Measurements from ENCODE around the gene BLOC1S6.

BLOC1S6 gene, protein sequence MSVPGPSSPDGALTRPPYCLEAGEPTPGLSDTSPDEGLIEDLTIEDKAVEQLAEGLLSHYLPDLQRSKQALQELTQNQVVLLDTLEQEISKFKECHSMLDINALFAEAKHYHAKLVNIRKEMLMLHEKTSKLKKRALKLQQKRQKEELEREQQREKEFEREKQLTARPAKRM

DNA sequence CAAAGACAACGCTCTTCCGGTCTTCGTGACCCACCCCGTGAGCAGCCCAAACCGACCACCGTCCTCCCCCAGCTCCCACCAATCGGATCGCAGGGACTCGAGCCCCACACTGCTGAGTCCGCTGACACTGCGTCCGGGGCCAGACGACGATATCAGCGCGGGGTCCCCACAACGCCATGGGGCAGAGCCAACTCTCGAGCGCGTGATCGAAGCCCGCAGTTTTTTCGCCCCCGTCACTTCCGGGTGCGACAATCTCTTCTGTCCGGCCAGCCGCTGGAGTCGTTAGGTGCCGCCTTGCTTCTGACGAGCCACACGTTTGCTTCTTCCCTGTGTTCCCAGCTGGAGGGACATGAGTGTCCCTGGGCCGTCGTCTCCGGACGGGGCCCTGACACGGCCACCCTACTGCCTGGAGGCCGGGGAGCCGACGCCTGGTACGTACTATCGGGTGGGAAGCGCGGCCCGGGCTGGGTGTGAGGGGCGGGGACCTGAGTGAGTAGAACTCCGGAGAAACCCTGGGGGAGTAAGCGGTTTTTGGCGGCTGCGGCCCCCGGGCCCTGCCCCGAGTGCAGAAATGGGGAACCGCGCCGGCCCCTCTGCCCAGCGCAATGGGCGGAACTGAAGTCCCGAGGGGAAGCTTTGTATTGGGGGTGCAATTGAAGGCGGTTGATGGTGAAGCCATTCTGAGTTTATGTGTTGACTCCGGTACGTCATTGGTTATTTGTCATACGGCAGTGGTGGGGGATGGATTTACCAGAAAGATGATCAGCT is at the start of gene BLOC1S6:
BLOC1S6 (plus strand) TSS at position 285 of the 768 bp plus-strand sequence; CDS start at position 350, 65 bp downstream.
- peak; percentile 81 for DNase-seq

DNA sequence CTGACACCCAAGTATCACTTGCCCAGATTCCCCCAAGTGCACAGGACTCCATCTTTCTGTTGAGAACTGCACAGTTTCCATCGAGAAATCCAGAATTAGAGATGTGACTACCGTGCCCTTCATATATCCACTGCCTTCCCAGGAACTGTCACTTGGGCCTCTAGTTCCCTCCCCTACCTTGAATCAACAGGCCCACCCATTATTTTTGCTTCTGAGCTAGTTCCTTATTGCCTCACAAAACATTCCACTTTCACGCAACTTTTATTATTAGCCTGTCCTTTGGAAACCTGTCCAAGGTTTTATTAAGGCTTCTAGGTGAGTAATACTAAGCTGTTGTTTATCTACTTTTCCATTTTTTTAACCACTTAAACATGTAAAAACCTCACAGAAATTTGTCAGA is 47.5 kb upstream of the BLOC1S6 start:
- no peak for DNase-seq

DNA sequence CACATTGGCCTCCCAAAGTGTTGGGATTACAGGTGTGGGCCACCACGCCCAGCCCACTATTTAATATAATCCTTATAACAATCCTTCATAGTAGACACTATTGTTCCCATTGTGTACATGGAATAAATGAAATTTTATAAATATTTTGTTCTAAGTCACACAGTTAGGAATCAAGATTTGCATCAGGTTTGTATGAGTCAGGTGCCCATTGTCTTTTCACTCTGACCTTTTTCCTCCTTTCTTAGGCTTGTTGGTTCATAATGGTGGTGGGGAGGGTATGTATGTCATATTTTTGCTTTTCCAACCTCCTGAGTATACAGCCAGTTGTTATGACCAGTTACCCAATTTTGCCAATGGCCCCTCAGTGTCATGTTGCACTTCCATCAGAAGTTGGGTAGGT is 46.6 kb upstream of the BLOC1S6 start:
- DNase-seq: no peak

DNA sequence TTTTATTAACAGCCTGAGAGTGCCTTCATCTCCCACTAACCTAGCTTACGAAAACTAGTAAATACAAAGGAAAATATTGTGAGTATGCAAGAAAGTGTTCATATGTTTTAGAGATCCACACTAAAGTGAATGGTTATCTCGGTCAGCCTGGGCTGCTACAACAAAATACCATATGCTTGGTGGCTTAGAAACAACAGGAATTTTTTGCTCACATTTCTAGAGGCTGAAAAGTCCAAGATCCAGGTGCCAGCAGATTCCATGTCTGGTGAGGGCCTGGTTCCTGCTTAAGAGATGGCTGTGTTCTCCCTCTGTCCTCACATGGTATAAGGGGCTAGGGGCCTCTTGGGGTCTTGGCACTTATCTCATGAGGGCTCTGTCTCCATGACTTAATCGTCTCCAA is 44.1 kb upstream of the BLOC1S6 start:
- DNase-seq: no peak

DNA sequence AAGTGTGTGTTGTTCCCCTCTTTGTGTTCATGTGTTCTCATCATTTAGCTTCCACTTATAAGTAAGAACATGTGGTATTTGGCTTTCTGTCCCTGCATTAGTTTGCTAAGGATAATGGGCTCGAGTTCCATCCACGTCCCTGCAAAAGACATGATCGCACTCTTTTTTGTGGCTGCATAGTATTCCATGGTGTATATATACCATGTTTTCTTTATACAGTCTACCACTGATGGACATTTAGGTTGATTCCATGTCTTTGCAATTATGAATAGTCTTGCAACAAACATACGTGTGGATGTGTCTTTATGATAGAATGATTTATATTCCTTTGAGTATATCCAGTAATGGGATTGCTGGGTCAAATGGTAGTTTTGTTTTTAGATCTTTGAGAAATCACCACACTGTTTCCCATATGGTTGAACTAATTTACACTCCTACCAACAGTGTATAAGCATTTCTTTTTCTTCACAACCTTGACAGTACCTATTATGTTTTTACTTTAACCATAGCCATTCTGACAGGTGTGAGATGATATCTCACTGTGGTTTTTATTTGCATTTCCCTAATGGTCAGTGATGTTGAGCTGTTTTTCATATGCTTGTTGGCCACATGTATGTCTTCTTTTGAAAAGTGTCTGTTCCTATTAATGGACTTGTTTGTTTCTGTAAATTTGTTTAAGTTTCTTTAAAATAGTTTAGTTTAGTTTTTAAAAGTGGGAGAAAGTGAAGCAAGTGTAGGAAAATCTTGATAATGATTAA is 42.7 kb upstream of the BLOC1S6 start:
- DNase-seq: no peak

DNA sequence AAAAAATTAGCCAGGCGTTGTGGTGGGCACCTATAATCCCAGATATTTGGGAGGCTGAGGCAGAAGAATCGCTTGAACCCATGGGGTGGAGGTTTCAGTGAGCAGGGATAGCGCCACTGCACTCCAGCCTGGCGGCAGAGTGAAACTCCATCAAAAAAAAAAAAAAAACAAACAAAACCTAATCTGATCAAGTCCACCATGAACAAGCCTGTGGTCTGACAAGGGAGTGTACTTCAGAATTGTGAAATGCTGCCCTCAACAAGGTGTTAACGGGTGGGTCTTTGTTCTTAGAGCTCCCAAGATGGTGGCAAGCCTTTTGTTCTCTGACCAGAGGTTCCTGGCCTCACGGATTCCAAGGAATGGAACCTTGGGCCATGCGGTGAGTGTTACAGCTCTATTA is 40.4 kb upstream of the BLOC1S6 start:
- no peak for DNase-seq

DNA sequence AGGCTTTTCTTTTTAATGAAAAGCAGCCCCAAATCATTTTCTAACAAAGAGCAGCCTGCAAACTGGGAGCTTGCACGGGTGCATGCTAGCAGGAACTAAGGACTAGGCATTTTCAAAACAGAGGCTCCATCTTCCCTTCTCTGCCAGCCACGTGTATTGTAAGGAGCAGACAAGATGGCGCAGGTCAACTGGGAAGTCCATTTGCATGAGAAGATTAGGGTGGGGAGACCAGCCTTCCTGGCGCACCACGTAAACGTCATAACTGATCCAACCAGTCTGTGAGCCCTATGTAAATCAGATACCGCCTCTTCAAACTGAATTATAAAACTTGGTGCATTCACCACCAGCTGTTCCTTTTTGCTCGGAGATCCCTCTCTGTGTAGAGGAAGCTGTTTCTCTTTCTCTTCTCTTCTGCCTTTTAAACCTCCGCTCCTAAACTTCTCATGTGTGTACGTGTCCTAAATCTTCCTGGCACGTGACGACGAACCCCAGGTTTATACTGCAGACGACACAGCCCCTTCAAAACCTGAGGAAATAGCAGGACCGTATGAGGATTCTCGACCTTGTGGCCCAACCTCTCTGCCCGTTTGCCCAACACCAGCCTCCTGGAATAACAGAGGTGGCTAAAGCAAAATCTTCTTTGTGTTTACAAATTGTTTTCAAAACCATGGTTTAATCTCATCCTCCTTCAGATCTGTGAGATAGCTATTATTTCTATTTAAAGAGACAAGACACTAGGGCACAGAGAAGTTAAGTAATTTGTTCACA is 38.2 kb upstream of the BLOC1S6 start:
- no peak for DNase-seq

DNA sequence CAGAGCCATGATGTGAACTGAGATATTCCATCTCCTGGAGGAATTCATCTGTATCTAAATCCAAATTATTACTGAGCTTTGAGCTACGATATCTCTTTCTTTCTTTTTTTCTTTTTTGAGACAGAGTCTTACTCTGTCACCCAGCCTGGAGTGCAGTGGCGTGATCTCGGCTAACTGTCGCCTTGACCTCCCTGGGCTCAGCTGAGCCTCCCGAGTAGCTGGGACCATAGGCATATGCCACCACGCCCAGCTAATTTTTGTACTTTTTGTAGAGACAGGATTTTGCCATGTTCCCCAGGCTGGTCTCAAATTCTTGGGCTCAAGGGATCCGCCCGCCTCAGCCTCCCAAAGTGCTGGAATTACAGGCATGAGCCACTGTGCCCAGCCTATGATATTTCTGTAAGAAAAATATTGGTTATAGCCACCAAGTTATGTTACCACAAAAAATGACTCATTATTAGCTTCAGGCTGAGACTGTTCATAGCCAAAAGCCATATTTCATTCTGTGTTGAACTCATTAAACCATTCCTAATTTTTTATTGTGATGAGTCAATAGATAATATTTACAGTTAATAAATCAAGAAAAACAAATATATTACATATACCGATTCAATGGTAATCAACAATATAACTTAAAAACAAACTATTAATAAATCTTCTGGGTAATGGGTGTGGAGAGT is 37.5 kb upstream of the BLOC1S6 start:
- no peak for DNase-seq

DNA sequence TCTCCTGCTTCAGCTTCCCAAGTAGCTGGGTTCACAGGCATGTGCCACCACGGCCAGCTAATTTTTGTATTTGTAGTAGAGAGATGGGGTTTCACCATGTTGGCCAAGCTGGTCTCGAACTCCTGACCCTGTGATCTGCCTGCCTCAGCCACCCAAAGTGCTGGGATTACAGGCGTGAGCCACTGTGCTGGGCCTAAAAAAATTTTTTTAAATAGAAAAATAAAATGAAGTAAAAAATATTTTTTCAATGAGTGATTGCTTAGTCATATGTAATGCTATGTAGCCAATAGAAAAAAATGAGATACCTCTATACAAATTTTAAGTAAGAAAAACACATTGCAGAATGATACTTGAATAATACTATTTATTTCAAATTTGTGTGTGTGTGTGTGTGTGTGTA is 36.7 kb upstream of the BLOC1S6 start:
- DNase-seq: no peak

DNA sequence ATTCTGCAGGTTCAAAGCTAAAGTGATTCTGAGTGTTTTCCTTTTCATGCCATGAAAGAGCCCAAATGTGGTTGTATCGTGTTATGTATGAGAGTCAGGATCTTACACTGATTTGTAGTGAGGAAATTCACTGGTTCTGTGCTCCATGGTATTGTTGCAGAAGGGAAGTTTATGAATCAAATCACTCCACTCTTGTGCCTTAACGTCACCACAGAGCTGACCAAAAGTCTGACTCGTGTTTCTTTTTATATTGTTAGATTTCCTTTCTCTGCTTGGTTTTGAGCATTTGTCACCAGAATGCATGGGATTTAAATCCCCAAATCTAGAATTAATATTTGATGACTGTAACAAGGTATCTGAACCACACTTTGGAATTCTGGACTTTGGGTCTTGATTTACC is 35.5 kb upstream of the BLOC1S6 start:
- no peak for DNase-seq

DNA sequence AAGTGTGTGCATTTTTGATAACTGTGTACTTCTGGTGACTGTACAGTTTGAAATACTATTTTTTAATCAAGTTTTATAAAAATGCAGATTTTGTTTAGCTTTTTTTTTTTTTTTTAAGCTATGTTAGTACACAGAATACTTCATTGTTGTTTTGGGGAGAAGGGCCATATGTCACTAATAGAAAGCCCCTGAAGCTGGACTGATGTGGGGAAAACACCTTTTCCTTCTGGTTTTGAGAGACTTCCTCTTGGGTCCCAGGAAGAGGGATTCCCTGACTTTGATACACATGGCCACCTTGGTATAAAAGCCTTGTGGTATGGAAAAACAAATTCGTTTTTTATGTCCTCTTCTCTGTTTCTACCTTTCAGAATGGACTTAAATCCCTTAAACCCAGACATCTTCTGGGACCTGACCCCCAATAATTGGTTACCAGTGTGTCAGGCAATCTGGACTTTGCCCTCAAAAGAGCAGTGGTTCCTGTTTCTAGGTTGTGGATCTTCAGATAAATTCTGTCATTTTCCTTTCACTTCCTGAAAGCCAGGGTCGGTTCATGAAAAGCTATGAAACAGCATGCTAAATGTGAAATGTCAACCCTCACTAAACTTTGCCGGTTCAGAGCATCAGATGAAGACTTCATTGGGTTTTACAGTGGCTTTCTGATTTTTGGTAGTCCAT is 31.1 kb upstream of the BLOC1S6 start:
- no peak for DNase-seq

DNA sequence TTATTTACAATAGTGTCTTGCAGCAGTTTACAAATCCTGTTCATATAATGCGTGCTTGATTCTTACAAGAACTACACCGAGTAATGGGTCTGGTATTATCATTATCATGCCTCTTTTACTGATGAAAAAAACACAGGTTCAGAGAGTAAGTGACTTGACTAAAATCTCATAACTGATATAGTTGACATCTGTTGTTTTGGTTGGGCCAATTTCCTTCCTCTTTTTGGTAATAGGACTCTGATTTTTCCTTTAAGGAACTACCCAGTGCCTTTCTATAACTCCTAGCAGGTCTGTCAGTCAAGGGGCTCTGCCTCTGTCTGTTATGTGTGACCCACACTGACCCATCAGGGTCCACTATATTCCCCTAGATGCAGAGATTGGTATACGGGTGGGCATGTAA is 14.6 kb upstream of the BLOC1S6 start:
- DNase-seq: no peak

DNA sequence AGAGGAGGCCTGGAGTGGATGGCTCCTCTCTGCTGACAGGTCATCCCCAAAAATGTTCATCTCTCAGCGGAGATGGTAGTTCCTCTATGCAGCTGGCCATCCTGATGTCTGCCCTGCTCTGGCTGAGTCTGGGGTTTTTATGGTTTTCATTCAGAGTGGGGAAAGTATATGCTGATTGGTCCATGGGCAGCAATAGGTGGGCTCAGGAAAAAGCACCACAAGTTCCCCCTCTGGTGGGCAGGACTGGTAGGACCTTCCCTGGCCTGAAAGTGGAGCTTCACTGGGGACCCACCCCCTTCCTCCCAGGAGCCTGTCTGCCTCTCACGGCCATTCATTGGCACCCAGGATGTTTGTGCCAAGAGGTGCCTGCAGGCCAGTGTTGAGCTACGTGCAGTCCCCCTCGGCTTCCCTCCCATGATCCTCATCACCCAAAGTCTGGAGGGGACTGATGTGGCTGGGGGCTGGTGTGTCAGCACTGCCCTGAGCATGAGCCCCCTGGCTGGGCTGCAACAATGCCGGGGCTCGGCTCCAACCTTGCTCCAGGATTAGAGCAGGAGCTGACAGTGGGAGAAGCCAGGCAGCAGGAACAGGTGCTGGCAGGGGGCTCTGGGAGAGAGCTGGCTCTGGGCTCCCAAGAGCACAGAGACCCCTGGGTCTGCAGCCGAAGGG is 13.1 kb upstream of the BLOC1S6 start:
- DNase-seq: no peak

DNA sequence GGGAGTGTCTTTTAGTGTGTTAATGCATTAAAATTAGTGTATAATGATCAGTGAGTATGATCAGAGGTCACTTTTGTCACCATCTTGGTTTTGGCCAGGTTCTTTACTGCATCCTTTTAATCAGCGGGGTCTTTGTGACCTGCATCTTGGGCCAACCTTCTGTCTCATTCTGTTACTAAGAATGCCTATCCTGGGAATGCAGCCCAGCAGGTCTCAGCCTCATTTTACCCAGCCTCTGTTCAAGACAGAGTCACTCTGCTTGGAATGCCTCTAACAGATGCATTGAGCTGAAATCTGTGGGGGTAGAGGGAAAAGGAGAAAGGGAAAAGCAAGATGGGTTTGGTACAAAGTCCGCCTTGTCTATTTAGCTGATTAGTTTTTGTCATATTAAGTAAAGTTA is 5.3 kb upstream of the BLOC1S6 start:
- no peak for DNase-seq

DNA sequence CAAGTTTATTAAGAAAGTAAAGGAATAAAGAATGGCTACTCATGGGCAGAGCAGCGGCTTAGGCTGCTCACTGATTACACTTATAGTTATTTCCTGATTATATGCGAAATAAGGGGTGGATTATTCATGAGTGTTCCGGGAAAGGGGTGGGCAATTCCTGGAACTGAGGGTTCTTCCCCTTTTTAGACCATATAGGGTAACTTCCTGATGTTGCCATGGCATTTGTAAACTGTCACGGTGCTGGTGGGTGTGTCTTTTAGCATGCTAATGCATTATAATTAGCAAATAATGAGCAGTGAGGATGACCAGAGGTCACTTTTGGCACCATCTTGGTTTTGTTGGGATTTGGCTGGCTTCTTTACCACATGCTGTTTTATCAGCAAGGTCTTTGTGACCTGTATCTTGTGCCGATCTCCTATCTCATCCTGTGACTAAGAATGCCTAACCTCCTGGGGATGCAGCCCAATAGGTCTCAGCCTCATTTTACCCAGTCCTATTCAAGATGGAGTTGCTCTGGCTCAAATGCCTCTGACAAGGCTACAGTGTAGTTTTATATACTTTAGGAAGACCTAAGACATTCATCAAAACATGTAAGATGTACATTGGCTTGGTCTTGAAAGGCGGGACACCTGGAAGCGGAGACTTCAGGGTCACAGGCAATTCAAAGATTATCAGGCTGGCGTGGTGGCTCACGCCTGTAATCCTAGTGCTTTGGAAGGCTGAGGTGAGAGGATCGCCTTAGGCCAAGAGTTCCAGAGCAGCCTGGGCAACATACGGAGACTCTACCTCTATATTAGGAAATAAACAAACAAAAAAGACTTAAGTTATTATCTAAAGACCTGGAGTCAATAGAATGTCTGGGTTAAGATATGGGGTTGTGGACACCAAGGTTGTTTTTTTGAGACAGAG is 3.2 kb upstream of the BLOC1S6 start:
- no peak for DNase-seq

DNA sequence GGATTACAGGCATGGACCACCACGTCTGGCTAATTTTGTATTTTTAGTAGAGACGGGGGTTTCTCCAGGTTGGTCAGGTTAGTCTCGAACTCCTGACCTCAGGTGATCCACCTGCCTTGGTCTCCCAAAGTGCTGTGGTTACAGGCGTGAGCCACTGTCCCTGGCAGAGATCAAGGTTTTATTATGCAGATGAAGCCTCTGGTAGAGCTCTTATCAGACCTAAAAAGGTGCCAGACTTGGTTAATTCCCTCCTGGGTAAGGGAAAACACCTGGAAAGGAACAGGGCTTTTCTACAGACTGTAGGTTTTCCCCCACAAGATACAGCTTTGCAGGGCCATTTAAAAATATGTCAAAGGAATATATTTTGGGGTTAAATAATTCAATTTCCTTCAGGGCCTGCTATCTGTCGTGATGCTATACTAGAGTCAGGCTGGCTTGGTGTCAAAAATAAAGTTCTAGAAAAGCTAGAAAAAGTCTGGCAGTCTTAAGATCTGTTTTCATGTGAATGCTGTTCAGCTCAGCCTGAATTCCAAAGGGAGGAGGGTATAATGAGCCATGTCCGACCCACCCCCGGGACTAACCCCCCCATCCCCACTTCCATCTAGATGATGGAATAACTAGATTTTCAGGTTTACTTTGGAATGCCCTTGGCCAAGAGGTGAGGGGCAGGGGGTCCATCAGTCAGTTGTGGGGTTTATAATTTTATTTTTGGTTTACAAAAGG is 1.9 kb upstream of the BLOC1S6 start:
- no peak for DNase-seq

DNA sequence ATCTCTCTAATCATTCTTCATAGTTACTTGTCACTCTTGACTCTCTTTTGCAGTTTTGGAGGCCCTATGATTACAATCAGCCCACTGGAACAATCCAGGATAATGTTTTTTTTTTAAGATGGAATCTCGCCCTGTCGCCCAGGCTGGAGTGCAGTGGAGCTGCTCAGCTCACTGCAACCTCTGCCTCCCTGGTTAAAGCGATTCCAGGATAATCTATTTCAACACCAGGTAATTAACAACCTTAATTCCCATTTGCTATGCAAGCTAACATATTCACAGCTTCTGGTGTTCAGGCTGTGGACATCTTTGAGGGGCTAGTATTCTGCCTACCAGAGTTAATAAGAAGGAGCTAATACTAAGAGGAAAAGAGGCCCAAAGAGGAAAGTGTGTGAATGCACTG is 1.1 kb upstream of the BLOC1S6 start:
- DNase-seq: no peak

DNA sequence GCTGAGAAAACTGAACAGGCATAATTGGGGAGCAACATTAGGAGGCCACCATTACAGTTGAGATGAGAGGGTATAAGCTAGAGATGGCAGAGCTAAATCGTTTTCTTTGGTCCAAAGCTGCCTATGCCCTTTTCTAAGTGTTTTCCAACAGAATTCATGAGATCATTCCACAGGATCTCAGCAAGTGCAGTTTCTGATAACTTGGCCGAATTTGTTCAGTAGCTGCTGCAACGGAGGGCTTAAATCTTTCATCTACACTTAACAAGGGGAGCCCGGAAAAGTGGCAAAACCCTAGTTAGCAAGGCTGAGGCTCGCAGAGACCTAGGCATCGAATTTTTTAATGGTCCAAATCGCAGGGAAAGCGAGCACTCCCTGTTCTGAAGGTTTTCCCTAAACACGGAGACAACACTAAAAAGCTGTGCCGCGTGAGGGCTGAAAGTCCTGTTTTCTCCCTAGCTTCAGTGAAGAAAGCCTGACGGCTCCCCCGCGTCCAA is 531 bp upstream of the BLOC1S6 start:
- no peak for DNase-seq

DNA sequence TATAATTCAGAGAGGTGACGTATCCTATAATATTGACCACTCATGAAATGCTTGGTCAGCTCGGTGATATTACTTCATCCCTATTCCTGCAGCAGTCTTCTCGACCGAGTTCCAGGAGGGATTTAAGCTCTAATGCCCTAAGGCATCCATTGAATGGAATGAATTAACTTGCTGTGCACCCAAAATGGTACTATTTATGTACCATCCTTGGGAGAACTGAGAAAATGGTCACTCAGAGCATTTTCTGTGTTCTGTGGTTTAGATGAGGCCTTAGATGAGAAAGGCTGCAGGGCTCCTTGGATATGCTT is 638 bp downstream of the BLOC1S6 start:
- DNase-seq: no peak
